ENCODE measurements around the gene IMPACT. TPM values are rescaled to one million over a fixed set of nuclear protein-coding genes. Genes with fewer than 3 reads are reported as not detected.

Gene IMPACT
- total RNA-seq, 3 donors from 2014 or later (not counting 1 experiment from before 2014, with no cell fraction given) = 8.4 to 19.9 (median 12.2) TPM

DNA sequence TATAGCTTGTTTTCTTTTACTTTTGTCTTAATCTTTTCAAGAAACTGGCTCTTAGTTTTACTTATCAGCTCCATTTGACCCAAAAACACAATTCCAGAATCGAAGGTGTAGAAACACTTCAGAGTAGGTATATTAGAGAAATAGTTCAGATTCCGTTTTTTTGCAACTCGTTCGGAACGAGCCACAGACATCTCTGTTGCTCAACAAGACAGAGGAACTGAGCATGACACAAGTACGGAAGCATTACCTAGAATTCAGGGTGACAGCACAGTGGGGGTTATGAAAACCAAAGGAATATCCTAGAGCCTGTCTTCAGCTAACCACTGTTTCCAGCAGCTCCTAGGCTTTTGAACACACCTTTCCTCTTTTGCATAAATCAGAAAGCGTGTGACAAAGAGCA lies 39.0 kb downstream of the IMPACT start:
- Histone ChIP-seq H3K27ac (ENCODE audit: low read length) (no peak overlapping the region), H3K4me3 (ENCODE audit: low read length) (no peak overlapping the region), H3K27me3 (ENCODE audit: control insufficient read depth, insufficient read depth, low read length) (no peaks in the 10 kb centered on the region), H3K9me3 (ENCODE audit: control insufficient read depth, insufficient read depth, low read length) (no peaks in the 10 kb centered on the region), H3K36me3 (ENCODE audit: control insufficient read depth, insufficient read depth, low read length) (no peaks in the 10 kb centered on the region), H3K4me1 (ENCODE audit: control insufficient read depth, insufficient read depth, low read length) (no peaks in the 10 kb centered on the region)
- Mint-ChIP-seq H3K27me3 (ENCODE audit: low read depth in 2 of 2) (peaks cover 0 to 13% of the 10 kb centered on the region in 2 donors), H3K4me1 (no peaks in the 10 kb centered on the region), H3K4me3 (no peak overlapping the region), H3K9me3 (no peaks in the 10 kb centered on the region), H3K36me3 (no peaks in the 10 kb centered on the region), H3K27ac (no peak overlapping the region)
- 89% methylated on average over 6 of the region's 7 CpGs for WGBS (ENCODE audit: insufficient coverage)
- intact Hi-C loops (cut with micrococcal nuclease) = no loop called here
- DNase-seq = no peak
- TF ChIP-seq, protein P1, sequence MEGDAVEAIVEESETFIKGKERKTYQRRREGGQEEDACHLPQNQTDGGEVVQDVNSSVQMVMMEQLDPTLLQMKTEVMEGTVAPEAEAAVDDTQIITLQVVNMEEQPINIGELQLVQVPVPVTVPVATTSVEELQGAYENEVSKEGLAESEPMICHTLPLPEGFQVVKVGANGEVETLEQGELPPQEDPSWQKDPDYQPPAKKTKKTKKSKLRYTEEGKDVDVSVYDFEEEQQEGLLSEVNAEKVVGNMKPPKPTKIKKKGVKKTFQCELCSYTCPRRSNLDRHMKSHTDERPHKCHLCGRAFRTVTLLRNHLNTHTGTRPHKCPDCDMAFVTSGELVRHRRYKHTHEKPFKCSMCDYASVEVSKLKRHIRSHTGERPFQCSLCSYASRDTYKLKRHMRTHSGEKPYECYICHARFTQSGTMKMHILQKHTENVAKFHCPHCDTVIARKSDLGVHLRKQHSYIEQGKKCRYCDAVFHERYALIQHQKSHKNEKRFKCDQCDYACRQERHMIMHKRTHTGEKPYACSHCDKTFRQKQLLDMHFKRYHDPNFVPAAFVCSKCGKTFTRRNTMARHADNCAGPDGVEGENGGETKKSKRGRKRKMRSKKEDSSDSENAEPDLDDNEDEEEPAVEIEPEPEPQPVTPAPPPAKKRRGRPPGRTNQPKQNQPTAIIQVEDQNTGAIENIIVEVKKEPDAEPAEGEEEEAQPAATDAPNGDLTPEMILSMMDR (IDR thresholded peaks at IDR 0.05) = no peak
- ATAC-seq = peak in 1 of 3 donors; percentile 65

- H3K9me3 ChIP-seq (ENCODE audit: control insufficient read depth, insufficient read depth, low read length) = no peaks in the 10 kb centered on the region
- peaks cover 0 to 12% of the 10 kb centered on the region in 2 donors for H3K27me3 Mint-ChIP-seq (ENCODE audit: low read depth in 2 of 2)
- no peak overlapping the region for H3K4me3 Mint-ChIP-seq
- DNase-seq (no peak), ATAC-seq (peak in 1 of 3 donors; percentile 37)
- no peaks in the 10 kb centered on the region for H3K9me3 Mint-ChIP-seq
- H3K36me3 ChIP-seq (ENCODE audit: control insufficient read depth, insufficient read depth, low read length) = no peaks in the 10 kb centered on the region
- WGBS (ENCODE audit: insufficient coverage) = 76% methylated on average over 2 of the region's 2 CpGs
- no peak overlapping the region for H3K27ac ChIP-seq (ENCODE audit: low read length)
- no peaks in the 10 kb centered on the region for H3K27me3 ChIP-seq (ENCODE audit: control insufficient read depth, insufficient read depth, low read length)
- H3K4me3 ChIP-seq (ENCODE audit: low read length) = no peak overlapping the region
- TF ChIP-seq, protein P1 (IDR thresholded peaks at IDR 0.05) = no peak
- no peak overlapping the region for H3K27ac Mint-ChIP-seq
- no peaks in the 10 kb centered on the region for H3K4me1 ChIP-seq (ENCODE audit: control insufficient read depth, insufficient read depth, low read length)
- intact Hi-C loops (cut with micrococcal nuclease) = no loop called here
- no peaks in the 10 kb centered on the region for H3K36me3 Mint-ChIP-seq
- H3K4me1 Mint-ChIP-seq = no peaks in the 10 kb centered on the region
Observed at GRCh38 chr18:24466771-24467170, 40.3 kb downstream of the IMPACT start.

- 86% methylated on average over 3 of the region's 3 CpGs for WGBS (ENCODE audit: insufficient coverage)
- peaks cover 9 to 18% of the 10 kb centered on the region in 2 donors for H3K27me3 Mint-ChIP-seq (ENCODE audit: low read depth in 2 of 2)
- Histone ChIP-seq H3K27ac (ENCODE audit: low read length) (no peak overlapping the region), H3K36me3 (ENCODE audit: control insufficient read depth, insufficient read depth, low read length) (no peaks in the 10 kb centered on the region), H3K27me3 (ENCODE audit: control insufficient read depth, insufficient read depth, low read length) (no peaks in the 10 kb centered on the region), H3K4me3 (ENCODE audit: low read length) (no peak overlapping the region), H3K9me3 (ENCODE audit: control insufficient read depth, insufficient read depth, low read length) (no peaks in the 10 kb centered on the region), H3K4me1 (ENCODE audit: control insufficient read depth, insufficient read depth, low read length) (no peaks in the 10 kb centered on the region)
- TF ChIP-seq, protein P1 (IDR thresholded peaks at IDR 0.05) = no peak
- DNase-seq = no peak
- no peaks in the 10 kb centered on the region for H3K4me1 Mint-ChIP-seq
- H3K9me3 Mint-ChIP-seq = no peaks in the 10 kb centered on the region
- no peak overlapping the region for H3K27ac Mint-ChIP-seq
- no peaks in the 10 kb centered on the region for H3K36me3 Mint-ChIP-seq
- ATAC-seq = no peak
- intact Hi-C loops (cut with micrococcal nuclease) = no loop called here
- no peak overlapping the region for H3K4me3 Mint-ChIP-seq
Observed at GRCh38 chr18:24470022-24470618, 43.6 kb downstream of the IMPACT start.

DNA sequence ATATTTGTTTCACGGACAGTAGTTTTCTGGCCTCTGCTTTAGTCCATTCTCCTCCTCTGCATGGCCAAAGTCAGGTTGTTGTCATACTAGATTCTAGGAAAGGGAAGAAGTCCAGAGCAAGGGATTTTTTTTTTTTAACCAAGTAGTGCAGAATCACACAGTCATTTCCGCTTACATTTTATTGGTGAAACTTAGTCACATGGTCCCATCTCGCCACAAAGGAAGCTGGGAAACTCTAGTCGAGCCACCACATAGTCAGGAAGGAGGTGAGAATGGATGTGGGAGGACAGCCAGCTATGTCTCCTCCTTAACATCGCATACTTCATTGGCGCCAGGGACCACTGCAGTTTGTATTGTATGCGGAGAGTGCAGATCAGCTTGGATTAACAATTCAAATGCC lies 44.3 kb downstream of the IMPACT start:
- no peak overlapping the region for H3K27ac Mint-ChIP-seq
- no peaks in the 10 kb centered on the region for H3K36me3 Mint-ChIP-seq
- Histone ChIP-seq H3K4me3 (ENCODE audit: low read length) (no peak overlapping the region), H3K9me3 (ENCODE audit: control insufficient read depth, insufficient read depth, low read length) (no peaks in the 10 kb centered on the region), H3K27ac (ENCODE audit: low read length) (no peak overlapping the region), H3K4me1 (ENCODE audit: control insufficient read depth, insufficient read depth, low read length) (no peaks in the 10 kb centered on the region), H3K27me3 (ENCODE audit: control insufficient read depth, insufficient read depth, low read length) (no peaks in the 10 kb centered on the region), H3K36me3 (ENCODE audit: control insufficient read depth, insufficient read depth, low read length) (no peaks in the 10 kb centered on the region)
- no peak overlapping the region for H3K4me3 Mint-ChIP-seq
- no peaks in the 10 kb centered on the region for H3K9me3 Mint-ChIP-seq
- peaks cover 9 to 16% of the 10 kb centered on the region in 2 donors for H3K27me3 Mint-ChIP-seq (ENCODE audit: low read depth in 2 of 2)
- DNase-seq = no peak
- intact Hi-C loops (cut with micrococcal nuclease) = no loop called here
- WGBS (ENCODE audit: insufficient coverage) = 88% methylated on average over 7 of the region's 7 CpGs
- TF ChIP-seq, protein P1 (IDR thresholded peaks at IDR 0.05) = no peak
- no peaks in the 10 kb centered on the region for H3K4me1 Mint-ChIP-seq
- ATAC-seq = no peak
